Type B pancreatic cell (in vitro differentiated cells): ENCODE data around the gene ZSWIM4. TPM values are rescaled to one million over a fixed set of nuclear protein-coding genes. Genes with fewer than 3 reads are reported as not detected.
"Not testable (repeated sequence)": the region's sequence is repeated elsewhere in the genome, so short reads cannot be mapped to it uniquely, and the experiment has no call there.

ENCODE experiments used
- DNase-seq: peaks from one replicate; pipeline ENCODE4 v3.0.0; 2021; ENCODE audit warnings: mixed read lengths; ENCODE audit not compliant: unreplicated experiment; ENCODE audit errors: extremely low spot score
- H3K27ac Mint-ChIP-seq: 2 replicates; pipeline ENCODE4 v1.8.0; 2021; ENCODE audit warnings: mild to moderate bottlenecking, mixed read lengths
- H3K27me3 Mint-ChIP-seq: 2 replicates; pipeline ENCODE4 v1.8.0; 2021; ENCODE audit warnings: mixed read lengths
- H3K36me3 Mint-ChIP-seq: 2 replicates; pipeline ENCODE4 v1.8.0; 2021; ENCODE audit warnings: mixed read lengths
- H3K4me1 Mint-ChIP-seq: one replicate; pipeline ENCODE4 v1.8.0; 2021; ENCODE audit warnings: mixed read lengths; ENCODE audit not compliant: unreplicated experiment
- H3K4me3 Mint-ChIP-seq: 2 replicates; pipeline ENCODE4 v1.8.0; 2021; ENCODE audit warnings: mild to moderate bottlenecking, mixed read lengths
- H3K9me3 Mint-ChIP-seq: 2 replicates; pipeline ENCODE4 v1.8.0; 2021; ENCODE audit warnings: mixed read lengths
- long read RNA-seq: library from polyadenylated mRNA; unstranded; transcript quantifications from one replicate; pipeline ENCODE4 v2.0.0, GENCODE V29; 2020
- total RNA-seq: library from RNA; stranded (reverse); gene quantifications from 2 replicates; pipeline ENCODE4 v1.2.1, GENCODE V29; 2021; ENCODE audit warnings: low replicate concordance
- TF ChIP-seq, protein P1 (sequence below): fragments of 200-600 bp; sonication (generic); conservative IDR thresholded peaks from 2 replicates; pipeline ENCODE4 v1.5.0; 2021; ENCODE audit warnings: antibody characterized with exemption, mild to moderate bottlenecking

The ZSWIM4 gene
- 15.0 and 15.7 TPM in 2 replicates for total RNA-seq
- long read RNA-seq: 0 reads

DNA sequence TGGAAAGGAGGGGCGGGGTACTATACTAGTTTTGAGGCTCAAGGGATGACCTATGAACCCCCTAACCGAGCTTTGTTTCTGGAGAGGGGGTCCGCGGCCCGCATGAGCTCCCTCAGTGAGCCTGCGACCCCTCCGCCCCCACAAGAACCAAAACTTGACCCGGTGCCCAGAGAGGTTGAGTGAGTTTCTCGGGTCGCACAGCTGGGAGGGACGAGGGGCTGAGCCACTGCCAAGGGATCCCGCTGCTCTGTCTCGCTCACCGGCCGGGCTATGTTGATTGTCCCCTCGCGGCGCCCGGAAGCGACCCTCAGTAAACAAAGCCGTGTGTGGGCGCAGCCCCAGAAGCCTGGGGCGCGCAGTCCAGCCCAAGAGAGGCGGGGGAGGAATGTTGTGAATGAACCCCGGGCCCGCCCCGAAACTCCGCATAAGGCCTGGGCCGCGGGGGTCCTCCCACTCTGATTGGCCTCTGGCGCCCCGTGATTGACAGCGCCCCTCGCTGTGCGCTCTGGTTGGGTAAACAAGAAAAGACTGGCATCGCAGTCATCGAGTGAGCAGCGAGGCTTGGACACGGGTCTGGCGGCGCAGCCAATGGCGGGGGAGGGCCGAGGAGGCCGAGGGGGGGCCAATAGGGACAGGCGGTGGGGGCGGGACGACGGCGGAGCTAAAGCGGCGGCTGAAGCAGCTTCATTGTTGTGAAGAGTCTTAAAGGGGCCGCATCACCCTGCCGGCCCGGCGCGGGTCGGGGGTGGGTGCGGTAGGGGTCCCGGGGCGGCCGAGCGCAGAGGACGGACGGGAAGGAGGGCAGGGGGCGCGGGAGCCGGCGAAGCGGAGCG is at the start of gene ZSWIM4:
TSS of gene ZSWIM4 (plus strand) at position 687 of the 833 bp plus-strand sequence. CDS start 206 bp downstream, outside the sequence.
- no peaks in the 10 kb centered on the region for H3K36me3 Mint-ChIP-seq

DNA sequence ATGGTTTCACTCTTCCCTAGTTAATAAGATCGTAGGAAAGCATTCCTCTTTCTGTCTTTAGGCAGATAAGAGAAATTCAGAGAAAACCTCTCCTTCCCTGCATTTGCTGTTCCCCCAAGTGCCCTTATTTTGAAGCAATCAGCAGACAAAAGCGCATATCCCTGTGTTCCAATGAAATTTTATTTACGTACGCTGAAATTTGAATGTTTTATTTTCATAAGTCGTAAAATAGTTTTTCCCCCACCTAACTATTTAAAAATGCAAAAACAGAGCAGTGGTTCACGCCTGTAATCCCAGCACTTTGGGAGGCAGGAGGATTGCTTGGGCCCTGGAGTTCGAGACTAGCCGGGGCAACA is 48.2 kb upstream of the ZSWIM4 start:
- DNase-seq: no peak
- Mint-ChIP-seq H3K27me3 (no peaks in the 10 kb centered on the region), H3K27ac (peak overlapping the region; percentile 97), H3K4me1 (peaks cover 6% of the 10 kb centered on the region), H3K36me3 (peaks cover 5% of the 10 kb centered on the region), H3K4me3 (peak overlapping the region; percentile 96), H3K9me3 (no peaks in the 10 kb centered on the region)
- TF ChIP-seq, protein P1, sequence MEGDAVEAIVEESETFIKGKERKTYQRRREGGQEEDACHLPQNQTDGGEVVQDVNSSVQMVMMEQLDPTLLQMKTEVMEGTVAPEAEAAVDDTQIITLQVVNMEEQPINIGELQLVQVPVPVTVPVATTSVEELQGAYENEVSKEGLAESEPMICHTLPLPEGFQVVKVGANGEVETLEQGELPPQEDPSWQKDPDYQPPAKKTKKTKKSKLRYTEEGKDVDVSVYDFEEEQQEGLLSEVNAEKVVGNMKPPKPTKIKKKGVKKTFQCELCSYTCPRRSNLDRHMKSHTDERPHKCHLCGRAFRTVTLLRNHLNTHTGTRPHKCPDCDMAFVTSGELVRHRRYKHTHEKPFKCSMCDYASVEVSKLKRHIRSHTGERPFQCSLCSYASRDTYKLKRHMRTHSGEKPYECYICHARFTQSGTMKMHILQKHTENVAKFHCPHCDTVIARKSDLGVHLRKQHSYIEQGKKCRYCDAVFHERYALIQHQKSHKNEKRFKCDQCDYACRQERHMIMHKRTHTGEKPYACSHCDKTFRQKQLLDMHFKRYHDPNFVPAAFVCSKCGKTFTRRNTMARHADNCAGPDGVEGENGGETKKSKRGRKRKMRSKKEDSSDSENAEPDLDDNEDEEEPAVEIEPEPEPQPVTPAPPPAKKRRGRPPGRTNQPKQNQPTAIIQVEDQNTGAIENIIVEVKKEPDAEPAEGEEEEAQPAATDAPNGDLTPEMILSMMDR: no peak

More for the DNA sequence above, at the start of gene ZSWIM4:
- peaks cover 21% of the 10 kb centered on the region for H3K4me1 Mint-ChIP-seq
- peak within 1 kb of the TSS; percentile 100 for H3K27ac Mint-ChIP-seq
- TF ChIP-seq, protein P1: no peak
- peak within 1 kb of the TSS; percentile 98 for H3K4me3 Mint-ChIP-seq
- DNase-seq: peak; percentile 99
- H3K9me3 Mint-ChIP-seq: no peaks in the 10 kb centered on the region
- H3K27me3 Mint-ChIP-seq: no peaks in the 10 kb centered on the region

DNA sequence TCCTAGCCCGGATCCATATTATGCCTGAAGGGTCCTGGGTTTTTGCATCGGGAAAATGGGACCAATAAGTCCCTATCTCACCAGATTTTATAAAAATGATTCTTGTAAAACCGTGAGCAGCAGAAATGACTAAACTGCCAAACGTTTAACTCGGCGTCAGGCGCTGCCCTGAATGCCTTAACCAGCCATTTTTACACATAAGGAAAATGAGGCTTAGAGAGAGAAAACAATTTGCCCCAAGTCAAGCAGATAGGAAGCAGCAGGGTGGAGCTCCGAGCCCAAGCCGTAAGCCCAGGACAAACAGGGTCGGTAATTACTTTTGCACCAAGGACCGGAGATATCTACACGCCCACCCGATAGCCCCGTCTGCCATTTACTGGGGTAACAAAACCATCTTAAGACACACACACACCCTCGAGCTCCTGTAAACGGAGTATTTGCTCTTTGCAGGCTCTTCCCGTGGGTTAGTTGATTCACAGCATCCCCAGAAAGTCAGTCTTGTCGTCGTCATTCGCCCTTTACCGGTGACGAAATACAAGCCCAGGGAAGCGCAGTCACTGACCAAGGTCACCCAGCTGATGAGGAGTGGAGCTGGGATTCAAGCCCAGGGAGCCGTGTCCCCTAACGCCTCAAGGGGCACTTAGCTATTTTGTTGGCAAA is 46.9 kb upstream of the ZSWIM4 start:
- peak overlapping the region; percentile 97 for H3K27ac Mint-ChIP-seq
- TF ChIP-seq, protein P1: no peak
- H3K36me3 Mint-ChIP-seq: no peaks in the 10 kb centered on the region
- H3K4me3 Mint-ChIP-seq: peak overlapping the region; percentile 96
- H3K27me3 Mint-ChIP-seq: no peaks in the 10 kb centered on the region
- H3K9me3 Mint-ChIP-seq: no peaks in the 10 kb centered on the region
- DNase-seq: no peak
- peaks cover 6% of the 10 kb centered on the region for H3K4me1 Mint-ChIP-seq

DNA sequence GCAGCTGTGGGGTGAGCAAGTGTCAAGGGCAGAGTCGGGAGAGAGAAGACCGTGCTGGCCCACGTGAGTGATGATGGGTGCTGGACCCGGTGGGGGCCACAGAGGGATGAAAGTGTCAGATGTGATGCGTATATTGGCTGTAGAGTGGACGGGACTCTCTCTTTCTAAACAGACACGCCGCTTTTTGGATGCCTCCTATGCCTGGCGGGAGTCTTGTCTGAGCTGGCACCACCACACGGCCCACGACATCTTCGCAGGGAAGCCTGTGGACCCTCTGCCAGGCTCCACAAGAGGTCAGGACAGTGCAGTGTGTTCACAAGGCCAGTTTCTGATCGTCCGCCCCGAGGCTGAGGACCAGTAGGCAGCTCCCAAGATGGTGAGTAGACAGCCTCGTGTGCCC is 43.8 kb upstream of the ZSWIM4 start:
- Mint-ChIP-seq H3K27ac (no peak overlapping the region), H3K27me3 (no peaks in the 10 kb centered on the region), H3K4me3 (no peak overlapping the region), H3K4me1 (peaks cover 6% of the 10 kb centered on the region), H3K36me3 (peaks cover 10% of the 10 kb centered on the region), H3K9me3 (no peaks in the 10 kb centered on the region)
- no peak for DNase-seq
- TF ChIP-seq, protein P1: no peak

DNA sequence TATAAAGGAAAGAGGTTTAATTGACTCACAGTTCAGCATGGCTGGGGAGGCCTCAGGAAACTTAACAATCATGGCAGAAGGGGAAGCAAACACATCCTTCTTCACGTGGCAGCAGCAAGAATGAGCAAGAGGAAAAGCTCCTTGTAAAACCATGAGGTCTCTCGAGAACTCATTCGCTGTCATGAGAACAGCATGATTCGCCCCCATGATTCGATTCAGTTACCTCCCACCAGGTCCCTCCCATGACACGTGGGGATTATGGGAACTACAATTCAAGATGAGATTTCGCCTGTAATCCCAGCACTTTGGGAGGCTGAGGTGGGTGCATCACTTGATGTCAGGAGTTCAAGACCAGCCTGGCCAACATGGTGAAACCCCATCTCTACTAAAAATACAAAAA is 41.6 kb upstream of the ZSWIM4 start:
- H3K9me3 Mint-ChIP-seq, H3K27ac Mint-ChIP-seq, DNase-seq, H3K27me3 Mint-ChIP-seq, H3K4me3 Mint-ChIP-seq, H3K4me1 Mint-ChIP-seq: not testable (repeated sequence)
- peaks cover 19% of the 10 kb centered on the region for H3K36me3 Mint-ChIP-seq

DNA sequence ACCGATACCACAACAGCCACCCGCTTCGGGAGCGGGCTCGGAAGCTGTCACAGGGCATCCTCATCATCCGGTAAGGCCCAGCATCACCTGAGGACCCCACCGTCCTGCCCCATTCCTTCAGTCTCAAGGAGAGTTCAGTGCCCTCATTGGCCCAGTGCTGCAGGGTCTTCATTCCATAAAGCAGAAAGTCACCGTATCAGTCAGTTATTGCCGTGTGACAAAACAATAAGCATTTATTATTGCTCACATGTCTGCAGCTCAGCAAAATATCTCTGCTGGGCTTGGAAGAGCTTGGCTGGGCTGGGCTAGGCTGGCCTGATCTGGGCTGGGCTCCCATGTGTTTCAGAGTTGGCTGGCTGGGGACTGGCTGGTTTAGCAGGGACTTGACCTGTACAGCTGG is 39.0 kb upstream of the ZSWIM4 start:
- TF ChIP-seq, protein P1: no peak
- no peak overlapping the region for H3K27ac Mint-ChIP-seq
- peaks cover 19% of the 10 kb centered on the region for H3K36me3 Mint-ChIP-seq
- H3K9me3 Mint-ChIP-seq: no peaks in the 10 kb centered on the region
- no peak overlapping the region for H3K4me3 Mint-ChIP-seq
- H3K27me3 Mint-ChIP-seq: no peaks in the 10 kb centered on the region
- H3K4me1 Mint-ChIP-seq: no peaks in the 10 kb centered on the region
- DNase-seq: no peak
